Activated CD4-positive, alpha-beta T cell treated with anti-CD3 and anti-CD28 coated beads for 24 hours (primary cell): Measurements from ENCODE around the gene SNTG2.

Experiments used
- DNase-seq, 2 donors: peaks; one replicate each; pipeline ENCODE4 v3.0.0-alpha.2; 2020; ENCODE audit warnings: low read depth in 2 of 2

The SNTG2 gene

DNA sequence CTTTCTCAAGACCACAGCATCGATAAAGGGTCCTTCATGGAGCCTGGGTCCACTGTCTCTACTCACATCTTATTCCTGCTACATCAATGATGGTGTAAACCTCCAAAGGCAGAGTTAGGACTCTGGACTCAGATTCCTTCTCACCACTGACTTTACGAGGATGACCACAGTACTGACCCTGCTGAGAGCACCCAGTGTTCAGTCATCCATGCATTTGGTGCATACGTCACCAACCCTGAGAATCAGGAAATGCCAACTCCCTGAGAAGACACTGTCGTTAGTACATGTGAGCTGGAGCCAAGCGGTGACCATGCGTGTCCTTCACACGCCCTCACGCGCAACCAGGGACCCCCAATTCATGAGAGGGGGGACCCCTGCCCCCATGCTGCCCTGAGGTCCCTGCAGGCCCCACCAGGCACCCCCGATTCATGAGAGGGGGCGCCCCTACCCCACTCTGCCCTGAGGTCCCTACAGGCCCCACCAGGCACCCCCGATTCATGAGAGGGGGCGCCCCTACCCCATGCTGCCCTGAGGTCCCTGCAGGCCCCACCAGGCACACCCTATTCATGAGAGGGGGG is 284.2 kb downstream of the SNTG2 start:
- no peak for DNase-seq

- DNase-seq = no peak
These were observed 285.2 kb downstream of the SNTG2 start for GRCh38 chr2:1235806-1236205.

- DNase-seq = no peak
These were observed 286.0 kb downstream of the SNTG2 start for GRCh38 chr2:1236606-1237005.

- DNase-seq = no peak
These were observed 287.1 kb downstream of the SNTG2 start for GRCh38 chr2:1237783-1238182.

DNA sequence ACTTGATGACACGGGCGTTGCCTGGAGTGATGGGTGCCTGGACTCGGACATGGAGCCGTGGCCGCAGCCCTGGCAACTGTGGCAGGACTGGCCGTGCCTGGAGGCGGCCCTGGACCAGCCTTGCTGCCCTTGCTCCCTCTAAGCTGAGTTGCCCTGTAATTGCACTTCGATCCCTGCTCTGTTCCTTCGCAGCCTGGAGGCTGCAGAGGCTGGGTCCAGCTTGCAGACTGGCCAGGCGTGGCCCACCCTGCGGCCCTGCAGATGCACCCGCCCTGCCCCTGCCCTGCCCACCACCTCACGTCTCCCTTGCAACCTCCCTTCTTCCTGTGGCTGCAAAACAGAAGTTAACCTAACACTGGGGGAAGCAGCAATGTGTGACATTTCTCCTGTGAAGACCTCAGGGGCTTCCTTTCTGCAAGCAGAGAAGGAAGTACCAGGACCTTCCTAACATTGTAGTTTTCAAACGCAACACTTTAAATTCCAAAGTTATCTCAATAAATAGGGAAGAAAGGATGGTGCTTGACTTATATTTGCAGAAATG is 288.0 kb downstream of the SNTG2 start:
- DNase-seq = no peak

- DNase-seq = no peak
These were observed 294.5 kb downstream of the SNTG2 start for GRCh38 chr2:1245193-1245592.

DNA sequence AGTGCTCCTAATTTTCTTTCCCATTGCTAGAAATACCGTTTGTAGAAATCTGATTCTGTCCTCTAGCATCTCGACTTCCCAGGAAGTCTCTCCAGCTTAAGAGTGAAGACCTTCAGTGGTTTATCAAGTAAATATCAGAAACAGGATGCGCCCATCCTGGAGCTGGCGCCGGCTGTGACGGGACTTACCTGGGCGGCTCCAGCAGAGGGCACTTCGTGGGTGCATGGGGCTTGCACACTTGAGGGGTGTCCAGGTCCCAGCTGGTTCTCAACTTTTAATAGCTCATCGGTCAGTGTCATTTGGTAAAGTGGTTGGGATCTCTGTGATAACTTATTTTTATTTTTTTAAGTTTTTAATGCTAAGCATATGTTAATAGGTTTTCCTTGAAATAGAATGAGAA is 295.6 kb downstream of the SNTG2 start:
- no peak for DNase-seq

- DNase-seq = no peak
These were observed 296.3 kb downstream of the SNTG2 start for GRCh38 chr2:1246991-1247390.

GRCh38 chr2:1248187-1248586 is 297.5 kb downstream of the SNTG2 start:
- no peak for DNase-seq

DNA sequence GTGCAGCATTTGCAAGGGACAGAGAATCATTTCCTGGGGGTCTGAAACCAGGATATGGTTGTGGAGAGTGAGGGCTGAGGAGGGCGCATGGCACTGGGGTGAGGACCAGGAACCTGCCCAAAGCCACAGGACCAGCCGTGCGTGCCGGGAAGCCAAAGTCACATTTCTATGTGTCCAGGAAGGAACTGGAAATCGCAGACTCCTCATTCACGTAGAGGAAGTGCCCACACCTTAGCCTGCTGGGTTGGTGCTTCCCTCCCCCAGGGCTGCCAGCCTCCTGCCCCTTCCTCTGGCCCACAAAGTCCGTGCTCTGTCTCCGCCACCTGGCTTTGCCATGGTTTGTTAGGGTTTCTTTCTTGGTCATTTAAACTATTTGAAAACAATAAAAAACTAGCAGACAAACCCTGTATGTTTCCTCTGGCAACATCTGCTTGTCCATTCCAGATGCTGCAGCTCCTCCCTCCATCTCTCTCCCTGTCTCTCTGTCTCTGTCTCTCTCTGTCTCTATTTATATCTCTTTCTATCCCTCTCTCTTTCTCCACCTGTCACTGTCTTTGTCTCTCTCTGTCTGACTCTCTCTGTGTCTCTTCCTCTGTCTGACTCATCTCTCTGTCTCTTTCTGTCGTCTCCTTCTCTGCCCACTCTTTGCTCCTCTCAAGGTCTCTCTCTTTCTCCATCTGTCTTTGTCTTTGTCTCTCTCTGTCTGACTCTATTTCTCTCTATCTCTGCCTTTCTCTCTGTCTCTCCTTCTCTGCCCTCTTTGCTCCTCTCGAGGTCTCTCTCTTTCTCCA is 299.4 kb downstream of the SNTG2 start:
- DNase-seq = no peak

GRCh38 chr2:1251520-1251919 is 300.9 kb downstream of the SNTG2 start:
- no peak for DNase-seq

DNA sequence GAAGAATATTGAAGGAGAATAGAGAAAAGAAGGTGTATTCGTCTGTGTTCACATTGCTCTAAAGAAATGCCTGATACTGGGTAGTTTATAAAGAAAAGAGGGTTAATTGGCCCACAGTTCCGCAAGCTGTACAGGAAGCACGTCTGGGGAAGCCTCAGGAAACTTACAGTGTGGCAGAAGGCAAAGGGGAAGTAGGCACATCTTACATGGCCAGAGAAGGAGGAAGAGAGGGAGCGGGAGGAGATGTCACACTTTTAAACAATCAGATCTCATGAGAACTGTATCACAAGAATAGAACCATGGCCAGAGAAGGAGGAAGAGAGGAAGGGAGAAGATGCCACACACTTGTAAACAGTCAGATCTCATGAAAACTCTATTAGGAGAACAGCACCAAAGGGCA is 303.0 kb downstream of the SNTG2 start:
- no peak for DNase-seq

- no peak for DNase-seq
These were observed 304.2 kb downstream of the SNTG2 start for GRCh38 chr2:1254662-1255343.

- no peak for DNase-seq
These were observed 306.1 kb downstream of the SNTG2 start for GRCh38 chr2:1256632-1257324.

DNA sequence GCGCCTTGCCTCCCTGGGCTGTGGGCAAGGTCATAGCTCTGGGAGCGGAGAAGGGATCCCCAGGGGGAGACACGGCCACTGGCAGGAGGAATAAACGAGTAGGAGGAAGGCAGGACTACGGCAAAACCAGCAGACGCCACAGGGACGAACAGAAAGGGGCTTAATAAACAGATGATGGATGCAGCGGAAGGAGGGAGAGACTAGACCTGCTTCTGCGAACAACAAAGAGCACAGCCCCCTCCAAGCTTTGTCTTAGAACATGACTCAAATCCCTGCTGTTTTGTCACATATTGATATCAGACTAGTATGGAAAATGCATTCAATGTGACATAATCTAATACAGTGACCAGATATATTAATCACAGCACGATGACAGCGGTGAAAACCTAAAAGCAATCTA is 306.7 kb downstream of the SNTG2 start:
- no peak for DNase-seq

DNA sequence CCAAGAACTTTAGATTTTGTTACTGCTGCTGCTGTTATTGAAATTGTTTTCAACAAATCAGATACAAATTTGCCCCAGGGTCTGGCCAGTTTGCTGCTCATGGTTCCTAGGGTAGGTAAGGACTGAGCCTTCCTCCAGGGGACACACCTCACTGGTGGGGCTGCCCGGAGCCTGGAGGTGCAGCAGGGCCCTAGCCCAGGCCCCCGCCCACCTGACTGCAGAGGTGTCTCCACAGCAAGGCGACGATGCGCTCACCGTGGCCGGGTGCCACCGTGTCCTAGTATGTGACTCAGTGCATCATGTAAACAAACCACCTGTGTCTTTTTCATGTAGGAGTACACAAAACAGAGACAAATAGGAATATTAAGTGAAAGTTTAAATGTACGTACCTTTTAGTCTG is 309.1 kb downstream of the SNTG2 start:
- DNase-seq = no peak

- DNase-seq = no peak
These were observed 312.0 kb downstream of the SNTG2 start for GRCh38 chr2:1262609-1263008.

DNA sequence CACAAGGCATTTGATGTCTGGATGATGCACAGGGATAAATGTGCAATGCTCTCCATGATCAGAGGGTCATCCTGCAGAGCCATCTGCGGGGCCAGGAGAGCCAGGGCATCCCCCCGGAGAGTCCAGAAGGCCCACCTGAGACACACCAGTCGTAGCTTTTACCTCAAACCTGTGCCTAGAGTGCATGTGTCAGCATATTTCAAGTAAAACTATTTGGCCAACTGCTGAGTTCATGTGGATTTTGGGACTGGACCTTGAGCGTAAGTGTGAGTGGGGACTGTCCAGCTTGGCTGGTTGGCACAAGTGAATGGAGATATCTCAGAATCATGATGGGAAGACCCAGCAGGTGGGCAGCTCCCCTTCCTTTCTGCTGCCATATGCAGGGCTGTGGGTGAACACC is 314.8 kb downstream of the SNTG2 start:
- DNase-seq = no peak

GRCh38 chr2:1266351-1266750 is 315.7 kb downstream of the SNTG2 start:
- DNase-seq = no peak

- DNase-seq = no peak
These were observed 317.4 kb downstream of the SNTG2 start for GRCh38 chr2:1268034-1268433.

GRCh38 chr2:1269812-1270211 is 319.2 kb downstream of the SNTG2 start:
- no peak for DNase-seq

DNA sequence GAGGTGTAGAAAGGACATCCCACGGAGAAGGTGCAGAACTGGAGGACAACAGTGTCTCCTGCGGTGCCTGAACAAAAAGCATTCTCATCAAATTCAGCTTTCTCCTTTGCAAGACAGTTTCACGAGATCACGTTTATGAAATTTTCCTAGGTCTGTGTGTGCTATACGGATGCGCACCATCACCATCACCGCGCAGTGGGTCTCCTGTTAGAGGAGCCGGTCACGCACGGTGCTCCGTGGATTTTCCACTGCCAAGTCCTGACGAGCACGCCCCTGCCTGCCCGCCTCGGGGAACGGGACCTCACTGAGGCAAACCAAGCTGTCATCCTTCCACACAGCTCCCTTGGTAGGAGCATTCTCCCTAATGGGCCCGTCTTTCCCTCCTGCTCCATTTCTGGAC is 322.2 kb downstream of the SNTG2 start:
- DNase-seq = no peak
